Hindlimb muscle (tissue), 1 donor: ENCODE data around the gene MFSD11. TPM values are rescaled to one million over a fixed set of nuclear protein-coding genes. Genes with fewer than 3 reads are reported as not detected.
"Not testable (repeated sequence)": the region's sequence is repeated elsewhere in the genome, so short reads cannot be mapped to it uniquely, and the experiment has no call there.

Experiments used
- DNase-seq: peaks from one replicate; pipeline ENCODE4 v3.0.0-alpha.2; 2013
- polyA plus RNA-seq: library from polyadenylated mRNA; unstranded; fragments of 120-200 nt; gene quantifications from one replicate; pipeline ENCODE4 v1.2.1, GENCODE V29; 2013; ENCODE audit not compliant: insufficient read length

MFSD11 gene
- 41.4 TPM for polyA plus RNA-seq

DNA sequence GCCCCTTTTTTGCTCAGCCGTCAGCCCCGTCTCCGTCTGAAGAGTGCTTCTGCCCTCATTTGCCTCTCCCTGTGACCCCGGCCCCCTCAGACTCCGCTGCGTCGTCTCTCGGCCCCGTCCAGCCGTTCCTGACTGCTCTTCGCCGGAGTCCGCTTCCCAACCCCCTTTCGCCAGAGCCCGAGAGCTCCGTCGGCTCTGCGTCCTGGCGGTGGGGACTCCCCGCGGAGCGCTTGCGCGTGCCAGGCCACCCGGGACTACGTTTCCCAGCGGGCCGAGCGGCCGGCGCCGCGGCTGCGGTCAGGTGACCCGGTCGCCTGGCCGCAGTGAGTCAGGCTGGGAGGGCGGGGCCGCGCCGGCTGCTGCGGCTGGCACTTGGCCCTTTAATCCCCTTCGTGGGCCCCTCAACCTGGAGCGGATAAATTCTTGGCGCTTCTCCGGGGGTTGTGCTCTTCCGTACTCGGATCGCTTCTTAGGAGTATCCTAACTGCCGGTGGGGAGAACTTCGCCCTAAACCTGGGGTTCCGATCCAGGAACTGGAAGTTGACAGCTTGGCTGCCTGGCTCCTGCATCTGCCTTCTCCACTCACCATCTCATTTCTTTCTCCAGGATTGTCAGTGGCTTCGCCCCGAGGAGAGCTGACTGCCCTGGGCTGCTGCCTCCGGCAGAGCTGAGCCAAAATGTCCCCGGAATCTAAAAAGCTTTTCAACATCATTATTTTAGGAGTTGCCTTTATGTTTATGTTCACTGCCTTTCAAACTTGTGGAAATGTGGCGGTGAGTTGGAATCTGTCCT, at the start of gene MFSD11:
Gene MFSD11, plus strand, starts transcription at position 444 of the 792 bp plus-strand sequence. Its CDS starts 234 bp downstream, at position 678.
- peak; percentile 97 for DNase-seq

DNA sequence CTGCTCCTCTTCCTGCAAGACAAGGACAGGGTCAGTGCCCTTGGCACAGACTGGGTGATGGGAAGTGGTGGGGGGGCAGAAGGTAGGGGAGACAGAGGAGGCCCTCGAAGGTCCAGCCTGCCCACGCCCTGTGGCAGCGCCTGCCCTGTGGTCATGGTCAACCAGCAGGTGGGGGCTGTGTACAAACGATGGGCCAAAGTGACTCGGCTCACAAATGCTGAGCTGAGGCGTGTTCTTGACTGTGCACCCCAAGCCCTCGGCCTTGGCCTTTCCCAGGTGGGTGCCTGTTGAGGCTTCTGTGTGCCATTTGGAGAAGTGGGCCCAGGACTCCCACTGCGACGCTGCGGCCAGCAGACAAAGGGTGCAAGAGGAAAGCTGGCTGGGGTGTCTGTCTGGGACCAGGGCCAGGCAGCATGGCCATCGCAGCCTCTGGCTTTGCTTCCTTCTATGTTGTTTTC, 49.7 kb upstream of the MFSD11 start:
- no peak for DNase-seq

DNA sequence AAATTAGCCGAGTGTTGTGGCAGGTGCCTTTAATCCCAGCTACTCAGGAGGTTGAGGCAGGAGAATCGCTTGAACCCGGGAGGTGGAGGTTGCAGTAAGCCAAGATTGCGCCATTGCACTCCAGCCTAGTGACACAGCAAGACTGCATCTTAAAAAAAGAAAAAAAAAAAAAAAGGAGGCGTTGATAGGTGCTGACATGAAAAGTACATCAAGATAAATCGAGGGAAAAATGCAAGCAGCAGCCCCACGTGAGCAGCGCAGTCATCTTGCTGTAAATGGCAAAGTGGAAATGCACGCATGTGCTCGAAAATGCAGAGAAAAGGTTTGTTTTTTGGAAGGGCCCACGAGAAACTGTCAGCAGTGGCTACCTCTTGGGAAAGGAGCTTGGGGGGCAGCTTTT, 48.1 kb upstream of the MFSD11 start:
- no peak for DNase-seq

DNA sequence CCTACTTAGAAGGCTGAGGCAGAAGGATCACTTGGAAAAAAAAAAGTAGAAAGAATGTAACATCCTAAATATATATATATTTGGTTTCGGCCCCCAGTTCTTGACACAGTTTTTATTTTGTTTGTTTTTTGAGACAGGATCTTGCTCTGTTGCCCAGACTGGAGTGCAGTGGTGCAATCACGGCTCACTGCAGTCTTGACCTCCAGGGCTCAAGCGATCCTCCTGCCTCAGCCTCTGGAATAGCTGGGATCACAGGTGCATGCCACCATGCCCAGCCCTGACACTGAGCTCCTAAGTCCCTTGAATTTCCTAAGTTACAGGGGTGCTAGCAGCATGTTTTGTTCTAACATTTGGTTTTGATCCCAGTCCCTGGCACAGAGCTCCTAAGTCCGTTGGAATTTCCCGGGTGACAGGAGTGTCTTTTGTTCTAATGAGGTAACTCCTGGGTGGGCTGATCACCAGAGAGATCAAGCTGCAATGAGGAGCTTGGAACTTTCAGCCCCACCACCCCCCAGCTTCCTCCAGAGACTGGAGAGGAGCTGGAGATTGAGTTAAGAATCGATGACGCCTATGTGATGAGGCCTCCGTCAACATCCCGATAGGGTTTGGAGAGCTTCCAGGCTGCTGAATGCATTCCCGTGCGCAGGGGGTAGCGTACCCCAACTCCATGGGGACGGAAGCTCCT, 47.2 kb upstream of the MFSD11 start:
- DNase-seq = no peak

DNA sequence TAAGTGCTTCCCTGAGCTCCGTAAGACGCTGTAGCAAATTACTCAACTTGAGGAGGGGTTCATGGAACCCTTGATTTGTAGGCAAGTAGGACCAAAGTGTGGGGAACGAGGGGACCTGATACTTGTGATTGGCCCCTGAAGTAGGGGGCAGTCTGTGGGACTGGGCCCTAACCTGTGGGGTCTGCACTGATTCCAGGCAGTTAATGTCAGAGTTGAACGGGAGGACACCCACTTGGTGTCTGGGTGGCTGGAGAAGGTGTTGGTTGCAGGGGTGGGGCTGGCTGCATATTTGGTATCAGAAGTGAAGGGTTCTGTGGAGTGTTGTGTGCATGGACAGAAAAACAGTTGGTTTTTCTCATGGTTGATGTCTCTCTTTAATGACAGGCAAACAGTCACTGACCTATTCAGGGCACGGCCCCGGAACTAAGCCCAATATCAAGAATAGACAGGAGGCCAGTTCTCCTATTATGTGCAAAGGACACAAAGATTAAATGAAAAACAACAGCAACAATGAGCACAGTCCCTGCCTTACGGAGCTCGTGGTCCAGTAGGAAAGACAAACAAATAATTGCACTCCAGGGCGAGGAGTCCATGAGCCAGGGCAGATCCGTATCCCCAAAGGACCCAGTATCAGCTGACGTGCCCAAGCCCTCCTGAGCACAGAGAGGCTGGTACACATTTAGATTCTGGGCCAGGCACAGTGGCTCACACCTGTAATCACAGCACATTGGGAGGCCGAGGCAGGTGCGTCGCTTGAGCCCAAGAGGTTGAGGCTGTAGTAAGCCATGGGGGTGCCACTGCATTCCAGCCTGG, 46.3 kb upstream of the MFSD11 start:
- no peak for DNase-seq

DNA sequence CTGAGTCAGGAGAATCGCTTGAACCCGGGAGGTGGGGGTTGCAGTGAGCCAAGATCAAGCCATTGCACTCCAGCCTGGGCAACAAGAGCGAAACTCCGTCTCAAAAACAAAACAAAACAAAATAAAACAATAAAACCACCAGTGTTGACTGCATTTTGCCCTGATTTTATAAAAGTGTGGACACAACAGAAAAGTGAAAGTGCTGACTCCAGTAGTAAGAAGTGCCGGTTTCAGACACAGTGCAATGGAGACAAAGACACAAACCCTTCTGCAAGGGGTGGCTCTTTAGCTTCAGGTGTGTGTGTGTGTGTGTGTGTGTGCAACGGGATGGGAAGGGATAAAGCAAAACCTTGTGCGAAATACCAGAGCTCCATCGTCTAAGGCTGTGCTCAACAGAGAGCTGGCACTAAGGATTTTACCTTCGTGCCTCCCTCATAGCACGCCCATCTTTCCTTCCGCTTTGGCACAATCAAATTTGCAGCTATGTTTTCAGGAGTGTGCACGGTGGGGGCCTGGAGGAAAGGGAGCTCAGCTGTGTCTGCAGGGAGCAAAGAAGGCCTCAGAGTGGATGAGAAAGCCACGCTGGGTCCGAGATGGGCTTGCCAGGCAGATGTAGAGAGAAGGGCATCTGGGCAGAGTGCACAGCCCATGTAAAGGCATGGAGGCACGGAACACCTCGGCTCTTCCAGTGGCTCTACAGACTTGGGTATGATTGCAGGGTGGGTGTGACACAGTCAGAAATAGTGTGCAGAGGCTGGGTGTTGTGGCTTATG, 42.7 kb upstream of the MFSD11 start:
- no peak for DNase-seq

DNA sequence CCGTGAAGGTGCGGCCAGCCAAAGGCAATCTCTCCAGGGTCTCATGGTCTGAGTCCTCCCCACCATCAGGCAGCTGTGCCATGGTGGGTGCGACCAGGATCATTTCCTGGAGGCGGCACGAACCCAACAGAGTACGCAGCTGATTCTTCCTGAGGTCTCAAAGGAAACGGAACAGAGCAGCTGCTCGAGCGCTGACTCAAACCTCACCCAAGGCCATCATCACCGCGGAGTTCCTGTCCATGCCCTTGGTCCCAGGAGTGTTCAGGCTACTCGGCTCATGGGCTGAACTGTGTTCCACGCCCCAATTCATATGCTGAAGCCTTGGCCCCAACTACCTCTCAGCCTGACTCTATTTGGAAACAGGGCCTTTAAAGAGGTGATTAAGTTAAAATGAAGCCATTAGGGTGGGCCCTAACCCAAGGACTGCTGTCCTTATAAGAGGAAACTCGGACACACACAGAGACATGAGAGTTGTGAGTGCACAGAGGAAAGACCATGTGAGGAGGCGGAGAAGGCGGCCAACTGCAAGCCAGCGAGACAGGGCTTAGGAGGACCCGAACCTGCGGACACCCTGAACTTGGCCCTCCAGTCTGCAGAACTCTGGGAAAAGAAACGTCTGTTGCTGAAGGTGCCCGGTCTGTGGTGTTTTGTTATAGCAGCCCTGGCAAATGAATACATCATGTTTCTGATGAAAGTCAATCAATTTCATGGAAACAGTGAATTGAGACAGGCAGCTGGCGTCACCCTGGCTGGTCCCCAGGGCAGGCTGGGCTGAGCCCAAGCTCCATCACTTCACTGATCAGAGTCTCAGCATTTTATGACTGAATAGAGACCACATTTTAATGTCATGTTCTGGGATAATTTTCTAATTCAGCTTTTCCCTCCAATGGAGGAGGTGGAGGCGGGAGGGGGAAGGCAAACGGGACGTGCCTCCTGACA, 40.9 kb upstream of the MFSD11 start:
- DNase-seq = no peak

DNA sequence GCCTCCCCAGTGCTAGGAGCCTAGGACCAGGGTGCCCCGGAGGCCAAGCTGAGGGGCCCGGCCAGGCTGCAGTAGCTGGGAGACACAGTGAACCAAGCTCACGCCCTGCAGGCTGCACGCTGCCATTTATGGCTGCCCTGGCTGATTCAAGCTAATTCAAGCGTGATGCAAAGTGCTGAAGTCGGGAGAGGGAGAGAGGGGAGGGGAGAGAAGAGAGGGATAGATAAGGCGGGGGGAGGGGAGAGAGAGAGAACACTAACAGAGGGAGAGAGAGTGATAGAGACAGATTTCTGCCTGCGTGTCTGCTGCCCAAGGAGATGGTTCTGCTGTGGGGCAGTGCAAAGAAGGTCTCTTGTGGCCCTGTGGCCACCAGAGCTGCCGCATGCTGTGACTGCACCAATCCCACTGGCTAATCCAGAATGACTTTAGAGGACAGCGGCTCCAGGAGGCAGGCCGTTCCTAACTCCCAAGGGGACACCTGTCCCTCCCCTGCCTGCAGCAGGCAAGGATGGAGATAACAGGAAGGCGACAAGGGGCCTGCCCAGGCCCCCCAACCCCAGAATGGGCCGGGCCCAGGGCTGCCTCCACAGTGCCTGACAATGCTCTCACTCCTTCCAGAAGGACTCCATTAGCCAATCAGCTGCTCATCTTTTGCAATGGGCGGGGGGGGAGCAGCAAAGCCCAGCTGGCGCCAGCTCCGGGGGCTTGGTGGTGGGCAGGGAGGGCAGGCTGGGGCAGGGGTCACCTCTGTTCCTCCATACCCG, 40.0 kb upstream of the MFSD11 start:
- DNase-seq = no peak

DNA sequence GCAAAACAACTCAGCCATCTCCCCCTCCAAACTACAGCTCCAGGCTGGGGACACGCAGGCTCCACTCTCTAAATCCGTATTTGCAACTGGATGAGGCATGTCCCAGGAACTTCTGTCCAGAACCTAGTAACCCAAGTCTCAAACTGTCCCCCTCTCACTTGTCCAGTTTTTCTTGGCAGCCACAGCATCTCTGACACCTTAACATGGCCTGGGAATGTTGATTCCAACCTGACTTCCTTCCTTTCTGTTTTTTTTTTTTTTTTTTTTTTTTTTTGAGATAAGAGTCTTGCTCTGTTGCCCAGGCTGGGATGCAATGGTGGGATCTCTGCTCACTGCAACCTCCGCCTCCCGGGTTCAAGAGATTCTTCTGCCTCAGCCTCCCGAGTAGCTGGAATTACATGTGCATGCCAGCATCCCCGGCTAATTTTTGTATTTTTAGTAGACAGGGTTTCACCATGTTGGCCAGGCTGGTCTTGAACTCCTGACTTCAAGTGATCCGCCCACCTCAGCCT, 39.4 kb upstream of the MFSD11 start:
- DNase-seq = not testable (repeated sequence)

DNA sequence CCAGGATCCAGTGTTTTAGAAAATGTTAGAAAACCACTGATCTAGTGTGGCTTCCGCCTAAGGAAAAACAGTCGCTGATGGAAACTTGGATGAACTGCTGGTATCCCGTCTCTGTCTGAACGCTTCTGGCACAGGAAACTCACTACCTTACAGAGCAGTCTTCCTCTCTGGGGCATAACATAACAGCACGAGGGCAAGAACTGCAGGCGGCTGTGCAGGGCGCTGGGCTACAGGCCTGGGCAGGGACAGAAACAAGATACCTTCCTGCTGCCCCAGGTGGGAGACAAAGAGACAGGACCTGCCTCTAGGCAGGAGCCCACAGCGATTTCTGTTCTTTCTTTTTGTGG, 37.7 kb upstream of the MFSD11 start:
- DNase-seq = peak; percentile 75

DNA sequence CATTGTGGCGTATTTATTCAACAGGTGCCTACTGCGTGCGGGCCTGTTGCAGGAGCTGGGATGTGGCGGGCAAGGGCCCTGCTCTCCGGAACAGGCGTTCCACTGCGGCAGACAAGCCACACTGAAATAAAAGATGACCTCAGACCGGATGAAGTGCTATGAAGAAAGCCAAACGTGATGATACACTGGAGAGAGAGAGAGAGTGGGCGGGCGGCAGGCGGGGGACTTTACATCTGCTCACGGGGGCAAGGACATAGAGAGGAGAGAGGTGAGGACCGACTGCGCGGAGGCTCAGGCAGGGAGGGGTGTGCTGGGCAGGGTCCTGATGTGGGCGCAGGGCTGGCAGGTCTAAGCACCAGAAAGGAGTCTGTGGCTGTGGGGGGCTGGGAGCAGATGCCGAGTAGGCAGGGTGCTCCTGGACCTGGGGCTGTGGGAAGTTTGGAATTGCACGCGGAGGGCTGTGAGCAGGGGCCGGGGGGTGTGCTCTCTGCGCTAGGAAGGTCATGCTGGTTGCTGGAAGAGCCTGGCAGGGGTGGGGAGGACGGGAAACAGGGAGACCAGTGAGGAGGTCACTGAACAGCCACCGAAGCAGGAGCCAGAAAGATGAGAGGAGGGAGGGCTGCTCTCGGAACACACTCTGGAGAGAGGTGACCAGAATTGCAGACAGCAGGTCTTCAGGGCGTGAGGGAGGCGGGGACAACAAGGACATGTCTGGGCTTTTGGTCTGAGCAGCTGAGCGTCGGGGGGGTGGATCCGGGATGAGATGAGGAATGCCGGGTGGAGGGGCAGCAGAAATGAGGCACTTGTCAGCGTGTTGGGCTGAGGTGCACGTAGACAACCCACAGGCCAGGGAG, 37.1 kb upstream of the MFSD11 start:
- peak; percentile 83 for DNase-seq

DNA sequence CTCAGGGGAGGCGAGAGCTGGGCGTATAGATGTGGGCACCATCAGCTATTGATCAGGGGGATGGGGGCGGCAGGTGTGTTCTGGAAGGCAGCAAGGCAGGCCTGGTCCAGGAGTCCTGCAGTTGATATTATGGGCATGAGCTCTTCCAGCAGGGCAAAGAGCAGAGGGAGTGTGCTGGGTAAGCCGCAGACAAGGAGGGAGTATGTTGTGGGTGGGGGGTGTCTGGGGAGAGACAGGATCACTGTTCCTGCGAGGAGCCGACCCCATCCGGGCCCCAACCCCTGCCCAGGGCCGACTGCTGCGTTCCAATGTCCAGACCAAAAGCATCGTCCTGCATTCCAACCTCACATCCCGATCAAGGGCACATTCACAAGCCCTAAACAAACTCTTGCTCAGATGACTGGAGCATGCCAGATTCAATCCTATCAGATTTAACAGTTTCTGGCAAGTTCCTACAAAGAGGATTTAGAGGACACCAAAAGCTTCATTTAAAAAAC, 36.4 kb upstream of the MFSD11 start:
- DNase-seq = no peak

DNA sequence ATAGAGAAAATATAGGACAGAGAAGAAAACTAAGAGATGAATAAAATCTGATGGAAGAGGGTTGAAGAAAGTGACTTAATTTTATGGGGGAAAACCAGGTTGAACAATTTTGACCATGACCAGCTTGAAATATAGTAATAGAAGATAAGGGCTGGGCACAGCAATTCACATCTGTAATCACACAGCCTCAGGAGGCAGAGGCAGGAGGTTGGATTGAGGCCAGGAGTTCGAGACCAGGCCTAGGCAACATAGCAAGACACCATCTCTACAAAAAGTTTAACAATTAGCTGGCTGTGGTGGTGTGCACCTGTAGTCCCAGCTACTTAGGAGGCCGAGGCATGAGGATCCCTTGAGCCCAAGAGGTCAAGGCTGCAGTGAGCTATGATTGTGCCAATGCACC, 35.8 kb upstream of the MFSD11 start:
- no peak for DNase-seq

DNA sequence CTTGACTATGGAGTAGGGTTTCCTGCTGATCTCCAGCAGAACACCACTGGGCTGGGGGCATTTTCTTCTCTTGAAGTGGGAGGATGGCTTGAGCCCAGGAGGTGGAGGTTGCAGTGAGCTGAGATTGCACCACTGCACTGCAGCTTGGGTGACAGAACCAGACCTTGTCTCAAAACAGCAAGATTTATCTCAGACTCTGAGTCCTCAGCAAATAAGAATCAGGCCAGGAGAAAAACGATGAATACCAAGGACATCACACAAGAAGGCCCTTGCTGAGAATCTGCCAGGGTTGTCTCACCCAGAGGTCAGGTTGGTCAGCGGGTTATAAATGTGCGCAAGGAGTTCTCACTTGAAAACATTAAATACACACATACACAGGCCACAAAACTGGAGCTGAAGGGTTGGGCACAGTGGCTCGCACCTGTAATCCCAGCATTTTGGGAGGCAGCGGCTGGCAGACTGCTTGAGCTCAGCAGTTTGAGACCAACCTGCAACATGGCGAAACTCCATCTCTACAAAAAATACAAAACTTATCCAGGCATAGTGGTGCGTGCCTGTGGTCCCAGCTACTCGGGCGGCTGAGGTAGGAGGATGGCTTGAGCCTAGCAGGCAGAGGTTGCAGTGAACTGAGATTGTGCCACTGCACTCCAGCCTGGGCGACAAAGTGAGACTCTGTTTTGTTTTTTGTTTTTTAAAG, 34.8 kb upstream of the MFSD11 start:
- no peak for DNase-seq

DNA sequence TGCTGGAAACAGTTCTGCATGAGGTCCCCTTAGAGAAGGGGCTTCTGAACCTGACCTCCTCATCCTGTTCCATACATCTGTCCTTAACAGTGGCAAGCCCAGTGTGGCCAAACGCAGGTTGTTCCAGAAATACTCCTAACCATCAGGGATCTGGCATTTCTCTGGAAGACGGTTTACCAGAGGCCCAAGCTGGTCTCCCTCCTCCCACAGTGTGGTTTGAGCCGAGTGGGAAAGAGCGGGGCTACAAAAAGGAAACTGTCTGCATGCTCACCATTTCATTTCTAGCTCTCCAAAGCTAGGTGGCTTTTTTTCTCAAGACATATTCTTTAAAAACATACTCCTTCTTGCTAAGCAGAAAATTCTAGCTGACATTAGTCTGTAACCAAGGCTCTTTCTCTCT, 33.1 kb upstream of the MFSD11 start:
- DNase-seq = no peak

DNA sequence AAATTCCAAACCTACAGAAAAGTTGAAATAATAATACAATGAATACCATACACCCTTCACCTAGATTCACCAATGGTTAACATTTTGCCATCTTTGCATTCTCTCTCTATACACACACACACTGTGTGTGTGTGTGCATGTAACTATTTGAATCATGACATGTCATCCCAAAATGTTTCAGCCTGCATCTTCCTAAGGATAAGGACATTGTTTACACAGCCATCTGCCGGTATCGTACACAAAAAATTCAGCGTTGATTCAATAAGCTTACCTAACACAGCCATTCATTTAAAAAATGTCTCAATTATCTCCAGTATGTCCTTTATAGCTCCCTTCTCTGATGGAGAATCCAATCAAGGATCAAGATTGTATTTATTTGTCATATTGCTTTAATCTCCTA, 31.1 kb upstream of the MFSD11 start:
- no peak for DNase-seq

DNA sequence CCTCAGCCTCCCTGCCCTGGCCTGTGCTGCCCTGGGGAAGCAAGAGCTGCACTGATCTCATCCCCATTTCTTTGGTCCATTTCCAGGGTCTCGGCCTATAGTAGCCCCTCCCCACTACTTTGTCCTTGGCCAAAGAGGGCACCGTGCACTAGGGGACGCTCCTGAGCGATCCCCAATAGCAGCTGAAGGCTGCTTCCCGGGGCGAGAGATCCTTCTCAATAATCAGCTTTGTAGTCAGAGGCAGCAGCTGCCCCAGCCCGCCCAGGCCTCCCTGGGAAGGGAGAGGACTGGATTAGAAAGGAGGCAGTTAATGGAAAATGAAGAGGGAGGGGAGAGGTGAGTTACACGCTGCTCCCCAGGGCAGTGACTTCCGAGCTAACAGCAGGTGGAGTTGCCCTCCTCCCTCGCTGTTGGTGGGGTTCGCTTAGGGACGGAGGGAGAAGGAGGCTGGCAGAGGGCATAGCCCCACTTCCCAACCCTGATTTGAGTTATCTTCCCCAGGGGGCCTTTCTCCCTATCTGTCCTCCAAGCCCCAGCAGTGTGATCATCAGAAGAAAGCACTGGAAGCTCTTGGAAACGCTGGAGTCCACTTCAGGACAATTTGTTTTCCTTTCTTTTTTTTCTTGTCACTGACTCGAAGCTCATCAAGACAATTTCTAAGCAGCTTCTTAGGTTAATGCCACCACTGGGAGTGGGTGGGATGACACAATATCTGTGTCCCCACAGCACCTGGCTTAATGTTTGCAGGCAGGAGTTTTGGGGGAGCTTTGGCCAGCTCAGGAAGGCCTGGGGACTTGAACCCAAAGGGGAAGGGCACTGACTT, 29.7 kb upstream of the MFSD11 start:
- DNase-seq = peak; percentile 58
